ENCODE data around the gene PAQR6. TPM values are rescaled to one million over a fixed set of nuclear protein-coding genes. Genes with fewer than 3 reads are reported as not detected.

Gene PAQR6
- total RNA-seq, 1 donor from 2014 or later: 1.0 TPM

GRCh38 chr1:156212130-156212529 is 35.7 kb downstream of the PAQR6 start:
- no peaks in the 10 kb centered on the region for H3K27me3 ChIP-seq (ENCODE audit: control insufficient read depth in 3 of 3, insufficient read depth in 3 of 3, low read length in 3 of 3)
- peak overlapping the region; percentile 92 to 98 (median 96) for H3K4me3 ChIP-seq (ENCODE audit: low read length in 3 of 3)
- no peaks in the 10 kb centered on the region for H3K9me3 ChIP-seq (ENCODE audit: control insufficient read depth in 3 of 3, low read length in 3 of 3)
- H3K4me1 ChIP-seq (ENCODE audit: control insufficient read depth in 3 of 3, insufficient read depth in 3 of 3, low read length in 3 of 3): peaks cover 13 to 22% (median 15%) of the 10 kb centered on the region in 3 donors
- peaks cover 21 to 26% (median 24%) of the 10 kb centered on the region in 3 donors for H3K36me3 ChIP-seq (ENCODE audit: control insufficient read depth in 3 of 3, insufficient read depth in 3 of 3, low read length in 3 of 3)
- H3K27ac ChIP-seq (ENCODE audit: low read depth, low read length): peak overlapping the region; percentile 96
- peak overlapping the region; percentile 92 to 99 (median 96) for H3K9ac ChIP-seq (ENCODE audit: low read depth in 1 of 3, low read length in 3 of 3)

GRCh38 chr1:156211243-156211642 is 36.6 kb downstream of the PAQR6 start:
- Histone ChIP-seq H3K4me3 (ENCODE audit: low read length in 3 of 3) (no peak overlapping the region), H3K36me3 (ENCODE audit: control insufficient read depth in 3 of 3, insufficient read depth in 3 of 3, low read length in 3 of 3) (peaks cover 24 to 30% (median 26%) of the 10 kb centered on the region in 3 donors)

GRCh38 chr1:156204686-156205085 is 43.2 kb downstream of the PAQR6 start:
- Histone ChIP-seq H3K27me3 (ENCODE audit: control insufficient read depth in 3 of 3, insufficient read depth in 3 of 3, low read length in 3 of 3) (no peaks in the 10 kb centered on the region), H3K9ac (ENCODE audit: low read depth in 1 of 3, low read length in 3 of 3) (no peak overlapping the region), H3K4me3 (ENCODE audit: low read length in 3 of 3) (no peak overlapping the region), H3K4me1 (ENCODE audit: control insufficient read depth in 3 of 3, insufficient read depth in 3 of 3, low read length in 3 of 3) (peaks cover 0 to 6% (median 0%) of the 10 kb centered on the region in 3 donors), H3K27ac (ENCODE audit: low read depth, low read length) (no peak overlapping the region), H3K9me3 (ENCODE audit: control insufficient read depth in 3 of 3, low read length in 3 of 3) (no peaks in the 10 kb centered on the region), H3K36me3 (ENCODE audit: control insufficient read depth in 3 of 3, insufficient read depth in 3 of 3, low read length in 3 of 3) (peaks cover 21 to 35% (median 31%) of the 10 kb centered on the region in 3 donors)

More at GRCh38 chr1:156211243-156211642, 36.6 kb downstream of the PAQR6 start:
- H3K9me3 ChIP-seq (ENCODE audit: control insufficient read depth in 3 of 3, low read length in 3 of 3): no peaks in the 10 kb centered on the region
- H3K27ac ChIP-seq (ENCODE audit: low read depth, low read length): no peak overlapping the region
- H3K4me1 ChIP-seq (ENCODE audit: control insufficient read depth in 3 of 3, insufficient read depth in 3 of 3, low read length in 3 of 3): peaks cover 13 to 22% (median 15%) of the 10 kb centered on the region in 3 donors
- H3K9ac ChIP-seq (ENCODE audit: low read depth in 1 of 3, low read length in 3 of 3): no peak overlapping the region
- H3K27me3 ChIP-seq (ENCODE audit: control insufficient read depth in 3 of 3, insufficient read depth in 3 of 3, low read length in 3 of 3): no peaks in the 10 kb centered on the region

- H3K9me3 ChIP-seq (ENCODE audit: control insufficient read depth in 3 of 3, low read length in 3 of 3): no peaks in the 10 kb centered on the region
- no peaks in the 10 kb centered on the region for H3K27me3 ChIP-seq (ENCODE audit: control insufficient read depth in 3 of 3, insufficient read depth in 3 of 3, low read length in 3 of 3)
- peaks cover 21 to 35% (median 34%) of the 10 kb centered on the region in 3 donors for H3K36me3 ChIP-seq (ENCODE audit: control insufficient read depth in 3 of 3, insufficient read depth in 3 of 3, low read length in 3 of 3)
- no peak overlapping the region for H3K9ac ChIP-seq (ENCODE audit: low read depth in 1 of 3, low read length in 3 of 3)
- H3K4me3 ChIP-seq (ENCODE audit: low read length in 3 of 3): no peak overlapping the region
- H3K27ac ChIP-seq (ENCODE audit: low read depth, low read length): no peak overlapping the region
- peaks cover 0 to 6% (median 3%) of the 10 kb centered on the region in 3 donors for H3K4me1 ChIP-seq (ENCODE audit: control insufficient read depth in 3 of 3, insufficient read depth in 3 of 3, low read length in 3 of 3)
Observed at GRCh38 chr1:156203331-156203730, 44.5 kb downstream of the PAQR6 start.

GRCh38 chr1:156200044-156200443 is 47.8 kb downstream of the PAQR6 start:
- no peak overlapping the region for H3K9ac ChIP-seq (ENCODE audit: low read depth in 1 of 3, low read length in 3 of 3)
- no peak overlapping the region for H3K4me3 ChIP-seq (ENCODE audit: low read length in 3 of 3)
- H3K4me1 ChIP-seq (ENCODE audit: control insufficient read depth in 3 of 3, insufficient read depth in 3 of 3, low read length in 3 of 3): peaks cover 14 to 21% (median 18%) of the 10 kb centered on the region in 3 donors
- no peaks in the 10 kb centered on the region for H3K9me3 ChIP-seq (ENCODE audit: control insufficient read depth in 3 of 3, low read length in 3 of 3)
- peaks cover 8 to 34% (median 29%) of the 10 kb centered on the region in 3 donors for H3K36me3 ChIP-seq (ENCODE audit: control insufficient read depth in 3 of 3, insufficient read depth in 3 of 3, low read length in 3 of 3)
- H3K27me3 ChIP-seq (ENCODE audit: control insufficient read depth in 3 of 3, insufficient read depth in 3 of 3, low read length in 3 of 3): no peaks in the 10 kb centered on the region
- H3K27ac ChIP-seq (ENCODE audit: low read depth, low read length): no peak overlapping the region

GRCh38 chr1:156198831-156199349 is 49.0 kb downstream of the PAQR6 start:
- H3K27ac ChIP-seq (ENCODE audit: low read depth, low read length): no peak overlapping the region
- H3K4me1 ChIP-seq (ENCODE audit: control insufficient read depth in 3 of 3, insufficient read depth in 3 of 3, low read length in 3 of 3): peaks cover 23 to 29% (median 29%) of the 10 kb centered on the region in 3 donors
- no peak overlapping the region for H3K4me3 ChIP-seq (ENCODE audit: low read length in 3 of 3)
- H3K9ac ChIP-seq (ENCODE audit: low read depth in 1 of 3, low read length in 3 of 3): peak overlapping the region in 1 of 3 donors; percentile 28
- H3K27me3 ChIP-seq (ENCODE audit: control insufficient read depth in 3 of 3, insufficient read depth in 3 of 3, low read length in 3 of 3): no peaks in the 10 kb centered on the region
- no peaks in the 10 kb centered on the region for H3K9me3 ChIP-seq (ENCODE audit: control insufficient read depth in 3 of 3, low read length in 3 of 3)
- peaks cover 8 to 34% (median 29%) of the 10 kb centered on the region in 3 donors for H3K36me3 ChIP-seq (ENCODE audit: control insufficient read depth in 3 of 3, insufficient read depth in 3 of 3, low read length in 3 of 3)

GRCh38 chr1:156196445-156196844 is 51.4 kb downstream of the PAQR6 start:
- Histone ChIP-seq H3K36me3 (ENCODE audit: control insufficient read depth in 3 of 3, insufficient read depth in 3 of 3, low read length in 3 of 3) (peaks cover 8 to 28% (median 18%) of the 10 kb centered on the region in 3 donors), H3K27ac (ENCODE audit: low read depth, low read length) (no peak overlapping the region), H3K9ac (ENCODE audit: low read depth in 1 of 3, low read length in 3 of 3) (peak overlapping the region in 2 of 3 donors; percentile 2 to 50), H3K27me3 (ENCODE audit: control insufficient read depth in 3 of 3, insufficient read depth in 3 of 3, low read length in 3 of 3) (no peaks in the 10 kb centered on the region), H3K9me3 (ENCODE audit: control insufficient read depth in 3 of 3, low read length in 3 of 3) (no peaks in the 10 kb centered on the region), H3K4me3 (ENCODE audit: low read length in 3 of 3) (no peak overlapping the region), H3K4me1 (ENCODE audit: control insufficient read depth in 3 of 3, insufficient read depth in 3 of 3, low read length in 3 of 3) (peaks cover 24 to 32% (median 28%) of the 10 kb centered on the region in 3 donors)

GRCh38 chr1:156195853-156196252 is 52.0 kb downstream of the PAQR6 start:
- H3K4me1 ChIP-seq (ENCODE audit: control insufficient read depth in 3 of 3, insufficient read depth in 3 of 3, low read length in 3 of 3): peaks cover 24 to 32% (median 28%) of the 10 kb centered on the region in 3 donors
- no peaks in the 10 kb centered on the region for H3K27me3 ChIP-seq (ENCODE audit: control insufficient read depth in 3 of 3, insufficient read depth in 3 of 3, low read length in 3 of 3)
- H3K9me3 ChIP-seq (ENCODE audit: control insufficient read depth in 3 of 3, low read length in 3 of 3): no peaks in the 10 kb centered on the region
- peak overlapping the region in 1 of 3 donors; percentile 2 for H3K9ac ChIP-seq (ENCODE audit: low read depth in 1 of 3, low read length in 3 of 3)
- H3K36me3 ChIP-seq (ENCODE audit: control insufficient read depth in 3 of 3, insufficient read depth in 3 of 3, low read length in 3 of 3): peaks cover 8 to 25% (median 18%) of the 10 kb centered on the region in 3 donors
- H3K4me3 ChIP-seq (ENCODE audit: low read length in 3 of 3): no peak overlapping the region
- H3K27ac ChIP-seq (ENCODE audit: low read depth, low read length): no peak overlapping the region

GRCh38 chr1:156194300-156194652 is 53.6 kb downstream of the PAQR6 start:
- Histone ChIP-seq H3K4me3 (ENCODE audit: low read length in 3 of 3) (peak overlapping the region; percentile 93 to 99 (median 97)), H3K9me3 (ENCODE audit: control insufficient read depth in 3 of 3, low read length in 3 of 3) (no peaks in the 10 kb centered on the region), H3K36me3 (ENCODE audit: control insufficient read depth in 3 of 3, insufficient read depth in 3 of 3, low read length in 3 of 3) (peaks cover 2 to 15% (median 6%) of the 10 kb centered on the region in 3 donors), H3K27me3 (ENCODE audit: control insufficient read depth in 3 of 3, insufficient read depth in 3 of 3, low read length in 3 of 3) (no peaks in the 10 kb centered on the region), H3K9ac (ENCODE audit: low read depth in 1 of 3, low read length in 3 of 3) (peak overlapping the region; percentile 88 to 93 (median 93)), H3K27ac (ENCODE audit: low read depth, low read length) (peak overlapping the region; percentile 84), H3K4me1 (ENCODE audit: control insufficient read depth in 3 of 3, insufficient read depth in 3 of 3, low read length in 3 of 3) (peaks cover 24 to 29% (median 28%) of the 10 kb centered on the region in 3 donors)

GRCh38 chr1:156193488-156194299 is 54.2 kb downstream of the PAQR6 start, which contains the start of gene SLC25A44:
Gene SLC25A44, plus strand, starts transcription at chr1:156194104. Its CDS starts 5,744 bp downstream, at chr1:156199848.
- peaks cover 24 to 28% (median 28%) of the 10 kb centered on the region in 3 donors for H3K4me1 ChIP-seq (ENCODE audit: control insufficient read depth in 3 of 3, insufficient read depth in 3 of 3, low read length in 3 of 3)
- no peaks in the 10 kb centered on the region for H3K27me3 ChIP-seq (ENCODE audit: control insufficient read depth in 3 of 3, insufficient read depth in 3 of 3, low read length in 3 of 3)
- no peaks in the 10 kb centered on the region for H3K9me3 ChIP-seq (ENCODE audit: control insufficient read depth in 3 of 3, low read length in 3 of 3)
- peak within 1 kb of the TSS; percentile 88 to 93 (median 93) for H3K9ac ChIP-seq (ENCODE audit: low read depth in 1 of 3, low read length in 3 of 3)
- peak within 1 kb of the TSS; percentile 93 to 99 (median 97) for H3K4me3 ChIP-seq (ENCODE audit: low read length in 3 of 3)
- peak within 1 kb of the TSS; percentile 84 for H3K27ac ChIP-seq (ENCODE audit: low read depth, low read length)
- peaks cover 0 to 12% (median 6%) of the 10 kb centered on the region in 3 donors for H3K36me3 ChIP-seq (ENCODE audit: control insufficient read depth in 3 of 3, insufficient read depth in 3 of 3, low read length in 3 of 3)
